Esophagus mucosa (tissue), 1 donor: Measurements from ENCODE around the gene POLD2. TPM values are rescaled to one million over a fixed set of nuclear protein-coding genes. Genes with fewer than 3 reads are reported as not detected.
A peak's percentile ranks its signal among the peaks of the same experiment; 100 is the strongest.

Source experiments
- ATAC-seq: fragments of 200-7000 bp; cut with Tn5 transposase; one replicate; pipeline ENCODE4 v1.9.1; 2020
- total RNA-seq: library from RNA; stranded (reverse); gene quantifications from one replicate; pipeline ENCODE4 v1.2.4, GENCODE V29; 2023
- donor health status: DM: yes; HTN: yes; CAD: no.

POLD2 gene
- total RNA-seq, 1 donor from 2014 or later, result 104 TPM

DNA sequence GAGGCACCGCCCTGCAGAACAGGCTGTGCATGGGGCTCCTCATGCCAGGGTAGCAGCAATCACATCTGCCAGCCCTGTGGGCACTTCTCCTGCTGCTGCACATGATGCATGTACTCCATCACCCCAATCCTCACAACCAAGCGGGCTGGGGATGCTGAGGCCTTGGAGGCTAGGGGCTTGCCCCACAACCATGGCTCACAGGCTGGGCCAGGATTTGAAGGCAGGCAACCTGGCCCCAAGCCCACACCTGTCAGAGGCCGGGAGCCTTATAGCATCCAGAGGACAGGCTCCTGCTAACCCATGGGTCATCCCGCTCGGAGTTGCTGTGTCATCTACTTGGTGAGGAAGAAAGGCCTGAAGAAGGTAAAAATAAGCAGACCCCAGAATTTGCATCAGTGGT is 43.2 kb downstream of the POLD2 start:
- ATAC-seq, result no peak

DNA sequence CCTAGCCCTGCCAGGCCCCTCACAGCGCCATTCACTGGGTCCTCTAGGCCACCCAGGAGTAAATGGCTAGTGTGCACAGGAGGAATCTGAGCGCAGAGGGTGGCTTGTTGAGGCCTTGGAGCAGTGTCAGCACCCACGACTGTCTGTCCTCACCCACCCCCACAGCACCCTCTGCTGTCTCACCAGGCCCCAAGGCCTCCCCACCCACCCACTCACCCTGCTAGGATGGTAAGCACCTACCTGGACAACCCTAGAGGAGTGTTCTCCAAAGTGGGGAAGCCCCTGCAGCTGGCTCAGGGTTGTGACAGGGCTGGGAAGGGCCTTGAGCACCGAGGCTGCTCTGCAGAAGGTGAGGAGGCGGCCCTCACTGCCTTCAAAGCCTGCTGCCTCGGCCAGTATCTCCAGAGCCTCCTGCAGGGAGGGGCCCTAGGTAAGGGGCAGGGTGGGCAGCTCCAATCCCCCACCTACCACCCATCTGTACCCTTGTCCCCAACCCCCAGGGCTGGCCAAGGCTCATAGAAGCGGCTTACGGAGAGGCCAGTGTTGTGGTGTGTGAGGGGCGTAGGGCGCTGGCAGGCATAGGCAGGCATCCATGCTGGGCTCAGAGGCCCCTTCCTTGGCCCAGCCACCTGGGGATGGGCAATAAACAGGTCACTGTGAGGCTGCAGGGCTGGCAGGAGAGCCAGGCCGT is 43.9 kb downstream of the POLD2 start:
- no peak for ATAC-seq

DNA sequence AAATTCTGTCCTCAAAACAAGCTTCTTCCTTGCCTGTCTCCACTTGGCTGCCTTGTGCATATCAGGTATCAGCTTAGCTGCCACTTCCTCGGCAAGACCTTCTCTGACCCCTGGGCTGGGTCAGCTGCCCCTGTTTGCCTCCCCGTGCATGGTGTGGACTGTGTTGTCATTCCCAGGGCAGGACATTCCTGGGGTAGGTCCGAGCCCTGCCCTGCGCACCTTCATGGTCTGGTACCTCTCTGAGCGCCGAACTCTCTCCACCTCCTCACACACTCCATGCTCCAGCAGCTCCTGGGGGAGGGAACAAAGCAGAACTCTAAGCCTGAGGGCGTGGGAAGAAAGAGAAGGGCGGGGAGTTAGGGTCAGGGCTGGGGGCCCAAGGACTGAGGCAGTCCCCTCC is 44.8 kb downstream of the POLD2 start:
- ATAC-seq, result no peak

DNA sequence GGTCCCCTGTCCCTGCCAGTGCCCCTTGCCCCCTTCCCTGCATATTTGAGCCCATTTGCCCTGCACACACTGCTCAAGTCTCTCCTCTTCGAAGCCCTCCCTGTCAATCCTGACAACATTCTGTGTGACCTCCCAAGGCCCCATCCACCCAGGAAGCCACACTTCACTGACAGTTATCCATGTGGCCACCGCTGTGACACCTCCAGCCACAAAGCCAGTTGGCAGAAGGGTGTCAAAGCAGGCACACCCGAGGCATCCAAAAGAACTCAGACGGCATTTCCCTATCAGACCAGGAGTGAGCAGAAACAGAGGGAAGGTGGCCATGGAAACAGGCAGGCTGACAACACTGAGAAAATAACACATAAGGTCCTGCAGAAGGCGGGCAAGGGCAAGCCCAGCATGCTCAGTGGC is 45.7 kb downstream of the POLD2 start:
- ATAC-seq, result no peak

DNA sequence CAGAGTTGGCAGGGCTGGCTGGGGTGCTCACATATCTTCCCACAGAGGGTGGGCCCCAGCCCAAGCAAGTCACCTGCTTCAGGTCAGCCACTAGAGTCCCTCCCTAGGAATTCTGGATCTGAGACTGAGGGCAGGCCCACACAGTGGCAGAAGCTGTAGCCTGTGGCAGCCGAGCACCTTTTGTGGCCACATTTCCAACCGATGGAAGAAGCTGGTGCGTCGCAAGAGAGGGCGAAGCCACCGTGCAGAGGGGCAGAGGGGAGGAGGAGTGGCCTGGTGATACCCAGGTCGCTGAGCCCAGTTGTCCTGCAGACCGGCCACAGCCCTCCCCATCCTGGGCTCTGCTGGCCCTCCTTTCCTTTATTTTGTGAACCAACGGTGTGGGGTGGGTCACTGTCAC is 46.3 kb downstream of the POLD2 start:
- no peak for ATAC-seq

DNA sequence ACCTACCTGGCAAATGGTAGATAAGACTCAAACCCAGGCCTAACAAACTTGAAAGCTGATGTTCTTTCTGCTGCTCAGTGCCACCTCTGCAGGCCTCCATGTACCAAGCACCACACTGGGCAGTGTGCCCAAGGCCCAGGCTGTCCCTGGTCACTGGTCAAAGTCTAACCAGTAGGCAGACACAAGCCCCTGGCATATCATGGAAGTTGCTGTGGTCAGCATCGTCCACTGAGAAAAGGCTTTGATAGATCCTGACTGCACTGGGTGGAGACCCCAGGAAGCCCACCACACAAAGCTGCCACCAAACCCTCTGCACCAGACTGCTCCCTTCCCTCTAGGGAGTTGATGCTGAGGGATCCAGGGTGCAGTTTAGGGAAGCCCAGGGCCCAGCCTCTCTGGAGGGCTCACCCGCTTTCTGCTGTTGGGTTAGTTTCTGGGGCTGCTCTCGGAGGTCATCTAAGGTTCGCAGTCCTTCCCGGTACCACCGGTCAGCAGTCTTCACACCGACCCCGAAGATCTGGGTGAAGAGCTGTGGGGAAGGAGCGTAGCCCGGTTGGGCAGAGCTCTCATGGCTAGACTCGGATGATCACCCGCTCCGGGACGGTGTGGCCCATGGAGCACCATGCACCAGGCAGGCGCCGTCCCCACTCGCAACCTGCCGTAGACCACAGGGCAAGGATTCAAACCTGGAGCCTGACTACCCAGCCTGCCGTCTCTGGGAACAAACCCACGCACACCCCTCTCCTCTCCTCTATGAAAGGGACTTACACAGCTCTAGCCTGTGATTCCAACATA is 47.0 kb downstream of the POLD2 start:
- no peak for ATAC-seq

DNA sequence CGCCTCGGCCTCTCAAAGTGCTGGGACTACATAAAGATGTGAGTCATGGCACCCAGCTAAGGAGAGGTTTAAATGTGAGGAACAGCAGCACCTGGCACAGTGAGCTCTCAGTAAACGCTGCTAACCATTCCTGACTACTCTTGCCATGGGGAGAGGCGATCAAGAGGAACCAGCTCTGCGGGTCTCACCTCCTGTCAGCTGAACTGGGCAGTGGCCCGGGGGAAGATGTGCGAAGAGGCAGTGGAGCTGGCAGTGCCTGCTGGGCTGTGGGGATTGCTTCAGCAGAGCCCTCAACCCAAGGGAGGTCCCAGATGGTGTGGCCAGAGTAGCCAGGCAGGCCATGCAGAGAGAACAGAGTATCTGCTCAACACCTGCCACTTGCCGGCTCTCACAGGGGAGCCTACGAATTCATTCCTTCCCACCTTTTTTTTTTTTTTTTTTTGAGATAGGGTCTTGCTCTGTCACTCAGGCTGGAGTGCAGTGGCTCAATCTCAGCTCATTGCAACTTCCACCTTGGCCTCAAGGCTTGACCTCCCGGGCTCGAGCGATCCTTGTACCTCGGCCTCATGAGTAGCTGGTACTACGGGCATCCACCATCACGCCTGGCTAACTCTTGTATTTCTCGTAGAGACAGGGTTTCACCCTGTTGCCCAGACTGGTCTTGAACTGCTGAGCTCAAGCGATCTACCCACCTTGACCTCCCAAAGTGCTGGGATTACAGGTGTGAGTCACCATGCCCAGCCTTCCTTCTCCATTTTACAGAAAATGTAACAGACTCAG is 47.9 kb downstream of the POLD2 start:
- ATAC-seq, result peak; percentile 72

DNA sequence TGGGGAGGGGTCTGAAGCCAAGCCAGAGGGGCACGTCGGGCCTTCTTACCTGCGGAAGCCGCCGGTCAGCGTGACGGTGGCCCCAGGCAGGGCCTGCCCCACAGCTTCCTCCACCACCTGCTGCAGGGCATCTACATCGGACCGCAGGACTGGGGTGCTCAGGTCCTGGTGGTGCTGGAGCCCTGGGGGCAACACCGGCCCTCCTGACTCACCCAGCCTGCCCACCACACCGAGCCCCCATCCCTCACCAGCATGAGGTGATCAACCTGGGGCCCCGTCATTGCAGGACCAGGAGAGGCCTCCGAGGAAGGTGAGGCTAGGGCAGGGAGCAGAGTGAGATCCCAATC is 49.0 kb downstream of the POLD2 start:
- ATAC-seq, result no peak

DNA sequence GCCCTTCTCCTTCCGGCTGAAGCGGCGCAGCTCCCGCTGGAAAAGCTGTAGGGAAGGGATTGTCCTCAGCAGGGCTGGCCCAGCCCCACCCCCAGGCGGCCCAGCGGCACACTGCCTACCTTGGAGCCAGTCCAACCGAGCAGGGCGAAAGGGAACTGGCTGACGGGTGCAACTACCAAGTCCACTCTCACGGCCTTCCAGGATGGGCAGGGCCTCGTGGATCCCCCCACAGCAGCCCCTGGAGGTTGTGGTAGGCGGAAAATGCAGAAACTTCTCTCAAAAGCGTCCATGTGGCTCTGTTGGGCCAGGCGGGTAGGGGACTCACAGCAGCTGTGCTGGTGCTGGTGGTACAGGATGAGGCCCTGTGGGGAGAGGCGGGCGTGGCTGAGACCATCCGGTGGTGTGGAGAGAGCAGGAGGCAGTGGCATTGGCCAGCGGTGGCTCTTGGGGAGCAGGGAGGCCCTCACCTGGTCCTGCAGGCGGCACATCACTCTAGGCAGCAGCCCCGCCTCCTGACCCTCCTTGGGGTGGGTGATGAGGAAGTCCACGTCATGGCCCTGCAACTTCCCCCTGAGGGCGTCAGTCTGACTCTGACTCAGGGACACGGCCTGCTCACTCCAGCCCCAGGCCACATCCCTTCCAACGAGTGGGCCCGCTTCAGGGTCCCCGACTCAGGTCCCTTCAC is 49.5 kb downstream of the POLD2 start:
- ATAC-seq, result peak; percentile 66

DNA sequence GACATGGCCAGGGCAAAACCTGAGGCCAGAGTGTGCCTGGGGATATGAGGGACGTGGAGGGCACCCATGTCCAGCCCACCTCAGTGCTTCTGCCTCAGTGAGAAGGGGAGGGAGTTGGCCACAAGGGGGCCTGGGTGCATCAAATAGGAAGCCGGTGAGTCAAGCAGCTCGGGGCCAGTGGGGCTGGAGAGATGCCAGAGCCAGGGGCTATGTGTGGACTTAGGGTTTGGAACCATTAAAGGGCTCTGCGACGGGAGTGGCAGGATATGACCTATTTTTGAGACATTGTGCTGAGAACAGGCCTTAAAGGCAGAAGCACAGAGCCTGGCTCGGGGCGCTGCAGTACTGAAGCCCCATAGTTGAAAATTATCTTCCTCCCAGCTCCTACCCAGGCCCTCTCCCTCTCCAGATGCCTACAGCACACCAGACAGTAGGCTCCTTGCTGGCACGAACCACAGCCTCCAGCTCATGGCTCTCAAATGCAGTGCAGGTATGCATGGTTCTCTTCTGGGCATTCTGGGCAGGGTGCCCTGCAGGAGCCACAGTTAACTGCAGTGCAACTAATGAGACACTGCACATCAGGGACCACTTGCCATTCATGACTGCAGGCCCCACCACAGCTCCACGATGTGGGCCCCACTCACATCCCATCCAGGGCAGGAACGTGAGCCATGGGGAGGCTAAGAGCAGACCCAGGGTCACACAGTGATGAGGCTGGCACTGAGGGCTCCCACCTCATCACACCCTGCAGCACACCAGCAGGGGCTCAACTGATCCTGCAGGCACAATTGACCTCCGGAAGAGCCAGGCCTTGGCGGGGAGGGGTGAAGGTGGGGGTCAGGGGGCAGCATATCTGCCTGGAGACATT is 50.8 kb downstream of the POLD2 start:
- ATAC-seq, result peak; percentile 33

DNA sequence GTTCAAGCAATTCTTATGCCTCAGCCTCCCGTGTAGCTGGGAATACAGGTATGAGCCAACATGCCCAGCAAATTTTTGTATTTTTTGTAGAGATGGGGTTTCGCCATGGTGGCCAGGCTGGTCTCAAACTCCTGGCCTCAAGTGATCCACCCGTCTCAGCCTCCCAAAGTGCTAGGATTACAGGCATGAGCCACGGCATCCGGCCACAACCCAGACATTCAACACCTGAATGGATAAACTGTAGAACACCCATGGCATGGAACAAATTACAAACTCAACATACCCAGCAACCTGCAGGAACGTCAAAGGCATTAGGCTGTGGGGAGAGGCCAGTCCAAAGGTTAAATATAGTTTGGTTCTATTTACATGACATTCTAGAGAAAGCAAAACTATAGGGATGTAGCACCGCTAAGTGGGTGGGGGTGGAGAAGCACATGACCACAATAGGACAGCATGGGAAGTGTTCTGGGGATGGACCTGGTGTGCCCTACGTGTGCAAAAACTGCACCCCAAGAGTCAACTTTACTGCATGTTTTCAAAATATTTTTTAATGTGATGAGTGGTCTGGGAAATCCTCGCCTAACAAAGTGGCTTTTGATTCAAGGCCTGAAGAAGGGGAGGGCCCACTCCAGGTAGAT is 51.5 kb downstream of the POLD2 start:
- ATAC-seq, result no peak

DNA sequence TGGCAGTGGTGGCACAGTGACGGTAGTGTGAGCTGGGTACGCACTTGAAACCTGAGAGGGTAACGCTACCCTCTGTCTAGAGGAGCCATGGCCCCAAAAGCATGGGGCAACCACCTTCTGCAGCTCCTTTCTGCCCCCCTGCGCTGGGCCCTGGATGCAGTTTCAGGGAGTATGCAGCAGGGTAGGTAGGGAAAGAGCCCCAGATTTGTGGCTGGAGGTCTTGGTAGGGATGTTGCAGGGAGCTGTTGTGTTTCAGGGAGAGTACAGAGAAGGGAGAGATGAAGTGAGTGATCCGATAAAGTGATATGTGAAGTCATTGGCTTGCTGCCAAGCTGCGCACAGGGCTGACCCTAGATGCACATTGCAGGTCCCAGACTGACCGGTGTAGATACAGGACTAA is 55.3 kb downstream of the POLD2 start:
- no peak for ATAC-seq

DNA sequence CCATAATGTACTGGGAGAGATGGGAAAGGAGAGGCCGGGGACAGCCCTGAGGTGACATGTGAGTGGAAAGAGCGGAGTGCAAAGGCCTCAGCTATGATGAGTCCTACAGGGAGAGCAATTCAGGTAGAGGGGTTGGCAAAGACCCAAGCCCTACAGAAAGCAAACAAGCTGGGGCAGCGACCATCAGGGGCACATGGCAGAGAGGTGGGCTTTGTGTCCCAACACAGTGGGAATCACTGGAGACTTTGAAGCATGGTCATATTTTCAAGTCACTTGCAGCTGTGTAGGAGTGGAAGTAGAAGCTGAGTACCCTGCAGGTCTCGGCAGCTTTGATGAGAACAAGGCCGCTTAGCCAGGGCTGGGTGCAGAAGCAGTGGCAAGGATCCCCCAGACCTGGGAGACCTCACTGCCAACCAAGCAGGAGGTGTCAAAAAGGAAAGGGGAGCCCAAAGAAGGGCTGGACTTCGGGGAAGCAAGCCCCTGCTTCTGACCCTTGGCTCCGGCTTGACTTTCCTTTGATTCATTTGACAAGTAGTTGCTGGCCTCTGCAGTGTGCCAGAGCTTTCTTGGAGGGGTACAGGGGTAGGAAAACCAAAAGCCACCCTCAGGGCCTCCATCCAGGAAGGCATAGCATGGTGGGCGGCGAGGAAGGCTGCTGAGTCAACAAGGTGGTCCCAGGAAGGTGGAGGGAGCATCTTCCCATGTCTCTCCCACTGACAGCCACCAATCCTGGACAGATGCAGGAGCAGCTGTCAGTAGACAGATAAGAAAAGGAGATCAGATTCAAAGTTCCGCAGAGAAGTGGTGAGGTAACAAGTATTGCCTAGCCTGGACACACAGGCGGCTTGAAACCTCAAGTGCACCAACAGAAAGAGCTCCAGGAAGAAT is 56.0 kb downstream of the POLD2 start:
- ATAC-seq, result no peak

DNA sequence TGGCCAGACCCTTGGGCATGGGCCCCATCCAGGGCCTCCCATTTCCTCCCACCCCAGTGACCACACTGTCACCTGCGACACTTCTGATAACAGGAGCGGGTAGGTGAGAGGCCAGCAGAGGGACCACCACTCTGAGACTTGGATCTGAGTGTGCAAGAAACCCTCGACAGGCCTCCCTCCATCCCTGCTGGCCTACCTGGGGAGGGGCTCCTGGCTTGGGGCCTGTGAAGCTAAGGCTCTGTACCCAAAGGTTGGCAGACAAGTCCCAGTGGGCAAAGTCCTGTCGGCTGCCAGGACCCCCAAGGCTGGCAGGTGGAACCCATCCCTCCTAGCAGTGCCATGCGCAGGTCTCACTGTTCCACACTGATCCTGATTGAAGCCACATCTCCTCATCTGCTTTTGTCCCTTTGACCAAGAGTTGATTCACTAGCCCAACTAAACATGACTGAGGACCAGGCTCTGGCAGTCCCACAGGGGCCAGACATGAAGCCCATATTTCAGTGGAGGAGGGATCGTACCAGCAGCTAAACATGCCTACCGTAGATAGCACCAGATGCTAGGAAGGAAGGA is 56.8 kb downstream of the POLD2 start:
- ATAC-seq, result peak; percentile 0

DNA sequence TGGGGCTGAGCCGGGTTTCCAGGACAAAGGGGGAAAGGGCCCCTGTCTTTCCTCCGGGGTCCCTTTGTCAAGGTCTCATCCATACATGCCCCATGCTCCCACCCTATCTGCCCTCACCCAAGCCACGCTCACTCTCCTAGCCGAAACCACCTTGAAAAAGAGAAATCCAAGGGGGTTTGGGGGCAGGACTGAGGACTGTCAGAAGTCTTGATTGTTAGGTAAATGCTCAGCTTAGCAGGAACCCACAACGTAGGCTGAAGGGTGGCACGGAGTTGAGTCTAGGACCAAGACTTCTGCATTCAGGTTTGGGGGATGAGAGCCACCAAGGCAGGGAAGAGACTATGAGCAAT is 57.3 kb downstream of the POLD2 start:
- no peak for ATAC-seq

DNA sequence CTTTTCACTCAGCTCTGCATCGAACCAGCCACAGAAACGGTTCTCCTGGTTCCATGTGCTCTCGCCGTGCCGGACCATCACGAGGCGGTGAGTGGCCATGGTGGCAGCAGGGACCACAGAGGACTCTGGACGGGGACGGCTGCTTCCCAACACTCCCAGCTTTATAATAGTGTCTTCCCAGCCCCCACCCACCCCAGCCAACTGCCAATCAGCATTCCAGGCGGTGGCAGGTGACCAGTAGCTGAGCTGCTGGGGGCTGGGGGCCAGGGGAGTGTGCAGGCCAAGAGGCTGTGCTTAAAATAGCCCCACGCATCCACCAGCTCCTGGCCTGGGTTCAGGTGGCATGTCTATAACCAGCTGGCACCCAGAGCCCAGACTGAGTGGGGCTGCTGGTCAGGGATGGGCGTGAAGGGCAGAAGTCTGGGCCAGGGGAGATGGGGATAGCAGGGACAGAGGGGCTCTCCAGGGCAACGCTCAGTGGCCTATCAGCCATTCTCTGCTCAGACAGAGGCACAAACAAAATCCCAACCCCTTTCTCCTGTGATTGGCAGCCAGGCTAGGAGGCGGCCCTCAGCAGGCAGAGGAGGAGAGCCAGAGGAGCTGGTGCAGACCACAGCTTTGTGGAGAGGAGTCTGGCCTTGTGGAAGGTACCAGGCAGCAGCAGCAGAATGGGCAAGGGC is 57.8 kb downstream of the POLD2 start, which contains the start of gene PGAM2:
TSS of gene PGAM2 (minus strand) at position 137 of the 680 bp plus-strand sequence. CDS start at position 99, 38 bp downstream.
- peak; percentile 26 for ATAC-seq

DNA sequence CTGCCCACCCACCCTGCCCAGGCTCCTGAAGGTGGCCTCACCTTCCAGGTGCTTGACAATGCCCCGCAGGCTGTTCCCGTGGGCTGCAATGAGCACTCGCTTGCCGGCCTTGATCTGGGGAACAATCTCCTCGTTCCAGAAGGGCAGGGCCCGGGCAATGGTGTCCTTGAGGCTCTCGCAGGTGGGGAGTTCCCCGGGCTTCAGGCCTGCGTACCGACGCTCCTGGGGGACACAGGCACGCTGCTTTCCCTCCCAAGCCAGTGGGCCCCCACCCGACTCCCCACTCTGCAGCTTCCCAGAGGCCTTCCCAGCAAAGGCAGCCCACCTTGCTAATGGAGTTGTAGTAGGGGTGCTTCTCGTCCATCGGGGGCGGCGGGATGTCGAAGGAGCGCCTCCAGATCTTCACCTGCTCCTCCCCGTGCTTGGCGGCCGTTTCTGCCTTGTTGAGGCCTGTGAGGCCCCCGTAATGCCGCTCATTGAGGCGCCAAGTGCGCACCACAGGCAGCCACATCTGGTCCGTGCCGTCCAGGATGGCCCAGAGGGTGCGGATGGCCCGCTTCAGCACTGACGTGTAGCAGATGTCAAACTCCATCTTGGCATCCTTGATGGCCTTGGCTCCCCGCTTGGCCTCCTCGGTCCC is 58.4 kb downstream of the POLD2 start:
- ATAC-seq, result peak; percentile 20
